ENCODE results near the gene HMGN1.

The HMGN1 gene

GRCh38 chr21:39367783-39368182, 18.9 kb upstream of the HMGN1 start:
- DNase-seq (ENCODE audit: low spot score) = no peak

GRCh38 chr21:39366563-39366962, 17.7 kb upstream of the HMGN1 start:
- no peak for DNase-seq (ENCODE audit: low spot score)

DNA sequence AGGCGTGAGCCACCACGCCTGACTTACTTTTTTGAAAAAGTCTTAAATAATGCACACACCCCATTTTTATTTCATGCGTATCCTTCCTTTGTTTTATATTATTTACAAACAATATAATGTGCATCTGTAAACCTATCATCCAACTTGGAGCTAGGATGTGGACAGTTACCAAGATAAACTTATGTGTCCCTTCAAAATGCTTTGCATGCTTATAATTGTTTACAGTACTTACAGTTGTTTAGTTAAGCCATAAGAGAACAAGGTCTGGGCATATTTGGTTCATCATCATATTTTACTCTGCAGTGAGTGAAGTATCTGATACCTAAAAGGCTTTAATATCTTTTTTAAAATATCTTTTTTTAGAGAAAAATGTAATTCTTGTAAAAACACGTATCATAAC, 16.1 kb upstream of the HMGN1 start:
- DNase-seq (ENCODE audit: low spot score) = no peak

GRCh38 chr21:39363607-39364555, 15.0 kb upstream of the HMGN1 start:
- DNase-seq (ENCODE audit: low spot score) = no peak

DNA sequence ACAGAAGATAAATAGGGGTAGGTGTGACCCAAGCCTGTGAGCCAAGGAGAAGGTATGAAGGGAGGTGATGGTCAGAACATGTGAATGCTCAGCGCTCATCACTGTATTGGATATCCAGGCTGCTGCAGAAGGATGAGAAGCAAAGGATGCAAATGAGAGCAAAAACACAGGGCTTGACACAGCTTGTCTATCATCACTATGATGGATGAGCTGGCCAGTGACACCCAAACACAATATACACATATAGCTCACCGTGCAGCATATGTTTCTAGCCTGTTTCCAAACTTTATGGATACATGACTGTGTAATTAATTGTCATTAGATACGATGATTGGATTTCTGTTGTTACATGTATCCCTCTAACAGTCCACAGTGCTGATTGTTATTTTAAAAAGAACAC, 13.8 kb upstream of the HMGN1 start:
- DNase-seq (ENCODE audit: low spot score) = no peak

- no peak for DNase-seq (ENCODE audit: low spot score)
Measured at GRCh38 chr21:39359382-39359781, 10.5 kb upstream of the HMGN1 start.

DNA sequence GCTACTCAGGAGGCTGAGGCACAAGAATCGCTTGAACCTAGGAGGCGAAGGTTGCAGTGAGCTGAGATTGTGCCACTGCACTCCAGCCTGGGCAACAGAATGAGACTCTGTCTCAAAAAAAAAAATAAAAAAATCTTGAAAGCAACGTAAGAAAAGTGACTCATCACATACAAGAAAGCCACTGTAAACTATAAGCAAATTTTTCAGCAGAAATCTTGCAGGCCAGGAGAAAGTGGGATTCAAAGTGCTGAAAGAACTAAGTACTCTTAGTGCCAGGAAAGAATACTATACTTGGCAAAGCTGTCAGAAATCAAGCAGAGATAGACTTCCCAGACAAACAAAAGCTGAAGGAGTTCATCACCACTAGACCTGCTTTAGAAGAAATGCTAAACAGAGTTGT, 4.4 kb upstream of the HMGN1 start:
- no peak for DNase-seq (ENCODE audit: low spot score)

DNA sequence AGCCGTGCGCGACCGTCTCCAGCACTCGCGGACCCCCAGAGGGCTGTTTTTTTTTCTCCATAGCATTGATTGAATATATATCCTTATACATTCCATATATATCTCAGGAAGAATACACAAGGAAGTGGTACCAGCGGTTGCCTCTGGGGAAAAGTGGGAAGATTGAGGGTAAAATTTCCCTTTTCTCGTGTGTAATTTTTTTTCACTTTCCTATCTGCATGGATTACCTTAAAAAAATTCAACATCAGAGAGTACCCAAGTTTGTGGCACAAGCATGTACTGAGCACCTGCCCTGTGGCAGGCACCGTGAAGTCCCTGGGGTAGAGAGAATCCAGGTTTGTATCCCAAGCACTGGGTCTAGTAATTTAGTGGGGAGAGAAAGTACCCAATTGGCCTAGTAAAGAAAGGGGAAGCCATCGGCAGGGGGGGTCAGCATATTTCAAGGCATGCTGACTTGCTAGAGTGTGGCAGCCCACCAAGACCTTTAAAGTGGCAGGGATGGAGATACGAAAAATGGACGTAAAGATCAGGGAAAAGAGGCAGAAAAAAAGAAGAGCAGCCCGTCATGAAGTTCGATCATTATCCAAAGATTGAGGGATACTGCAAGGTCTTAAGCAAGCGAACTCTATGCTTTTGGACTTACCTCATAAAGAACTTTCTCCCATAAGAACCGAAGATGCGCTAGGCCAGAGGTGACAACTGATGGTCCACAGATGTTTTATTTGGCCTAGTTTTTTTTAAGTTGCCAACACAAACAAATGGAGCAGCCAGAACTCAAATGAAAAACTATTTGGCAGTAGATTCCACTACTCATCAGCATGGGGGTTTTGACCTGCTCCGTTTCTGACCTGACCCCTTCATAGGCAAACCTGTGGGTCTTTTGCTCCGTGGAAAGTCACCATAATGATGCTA, 1.5 kb upstream of the HMGN1 start:
- DNase-seq (ENCODE audit: low spot score) = no peak

- peak; percentile 98 for DNase-seq (ENCODE audit: low spot score)
Measured at GRCh38 chr21:39349211-39350093, 564 bp upstream of the HMGN1 start.

DNA sequence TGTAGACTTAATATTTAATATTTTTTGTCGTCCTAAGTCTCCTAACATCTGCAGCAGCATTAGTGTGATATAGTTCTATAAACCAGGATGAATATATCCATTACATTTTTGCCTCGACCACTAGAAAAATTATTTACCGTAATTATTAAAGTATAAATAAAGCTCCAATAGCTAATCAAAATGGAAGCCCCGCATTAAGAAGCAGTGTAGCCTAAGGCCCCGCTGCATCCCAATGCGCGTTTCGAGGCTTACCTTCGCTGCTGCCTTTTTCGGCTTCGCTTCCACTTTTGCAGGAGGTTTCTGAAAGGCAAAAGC, 891 bp downstream of the HMGN1 start:
- peak; percentile 28 for DNase-seq (ENCODE audit: low spot score)

- DNase-seq (ENCODE audit: low spot score) = no peak
Measured at GRCh38 chr21:39347537-39347936, 1.4 kb downstream of the HMGN1 start.

DNA sequence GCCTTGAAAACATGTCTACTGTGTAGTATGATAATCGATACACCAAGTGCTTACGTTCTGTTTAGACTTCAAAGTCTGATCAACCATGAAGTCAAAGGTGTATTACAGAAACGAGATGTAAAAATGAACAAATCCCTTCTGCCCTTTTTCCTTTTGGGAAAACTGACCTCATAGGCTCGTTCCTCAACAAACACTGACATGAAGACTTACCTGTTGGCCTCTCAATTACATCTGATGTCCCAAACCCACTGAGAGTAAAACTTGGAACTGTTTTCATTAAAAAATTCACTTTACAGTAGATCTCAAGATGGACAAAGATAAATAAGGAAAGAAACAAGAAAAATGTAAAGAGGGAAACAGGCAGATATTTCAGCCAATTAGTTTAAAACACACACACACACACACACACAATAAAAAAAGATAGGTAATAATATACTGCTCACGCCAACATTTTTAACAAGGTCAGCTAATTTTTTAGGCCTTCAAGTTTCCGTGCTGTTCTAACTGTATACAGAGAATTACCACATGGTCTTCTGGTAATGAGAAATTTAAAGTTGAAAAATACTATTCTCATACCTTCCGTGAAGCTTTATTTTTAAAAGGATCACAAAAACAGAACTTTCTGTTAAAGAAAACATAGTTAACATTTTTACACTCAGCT, 2.1 kb downstream of the HMGN1 start:
- DNase-seq (ENCODE audit: low spot score) = no peak

DNA sequence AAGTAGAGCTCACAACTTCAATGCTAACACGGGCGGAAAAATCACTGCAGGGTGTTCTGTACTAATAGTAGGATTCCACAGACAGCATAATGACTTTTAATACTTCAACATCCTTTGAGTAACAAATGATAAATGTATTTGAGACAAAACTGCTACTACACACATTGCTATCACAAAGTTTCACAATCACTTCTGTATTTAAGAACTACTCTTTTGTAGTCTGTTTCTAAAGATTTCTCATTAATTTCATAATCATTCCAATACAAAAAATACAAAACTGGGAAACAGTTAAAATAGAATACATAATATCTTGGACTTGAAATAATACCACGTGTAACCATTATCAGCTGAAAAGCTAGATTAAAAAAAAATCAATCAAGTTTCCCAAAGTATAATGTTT, 2.7 kb downstream of the HMGN1 start:
- no peak for DNase-seq (ENCODE audit: low spot score)

- no peak for DNase-seq (ENCODE audit: low spot score)
Measured at GRCh38 chr21:39345440-39345839, 3.4 kb downstream of the HMGN1 start.

GRCh38 chr21:39344848-39345247, 4.0 kb downstream of the HMGN1 start:
- no peak for DNase-seq (ENCODE audit: low spot score)

DNA sequence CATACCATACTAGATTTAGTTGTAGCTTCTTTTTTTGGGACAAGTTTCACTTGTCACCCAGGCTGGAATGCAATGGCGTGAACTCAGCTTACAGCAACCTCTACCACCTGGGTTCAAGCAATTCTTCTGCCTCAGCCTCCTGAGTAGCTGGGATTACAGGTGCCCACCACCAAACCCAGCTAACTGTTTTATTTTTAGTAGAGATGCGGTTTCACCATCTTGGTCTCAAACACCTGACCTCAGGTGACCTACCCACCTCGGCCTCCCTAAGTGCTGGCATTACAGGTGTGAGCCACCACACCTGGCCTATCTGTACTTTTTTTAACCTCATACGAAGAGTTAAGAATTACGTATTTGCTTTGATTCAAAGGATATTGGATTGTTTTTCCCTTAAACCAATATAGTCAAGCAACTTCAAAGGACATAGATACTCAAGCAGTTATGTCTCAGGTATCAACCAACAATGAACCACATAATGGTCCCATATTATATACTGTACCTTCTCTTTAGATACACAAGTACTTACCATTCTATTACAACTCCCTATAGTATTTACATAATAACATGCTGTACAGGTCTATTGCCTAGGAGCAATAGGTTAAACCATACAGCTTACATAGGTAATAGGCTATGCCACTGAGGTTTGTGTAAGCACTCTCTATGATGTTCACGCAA, 7.5 kb downstream of the HMGN1 start:
- DNase-seq (ENCODE audit: low spot score) = no peak

DNA sequence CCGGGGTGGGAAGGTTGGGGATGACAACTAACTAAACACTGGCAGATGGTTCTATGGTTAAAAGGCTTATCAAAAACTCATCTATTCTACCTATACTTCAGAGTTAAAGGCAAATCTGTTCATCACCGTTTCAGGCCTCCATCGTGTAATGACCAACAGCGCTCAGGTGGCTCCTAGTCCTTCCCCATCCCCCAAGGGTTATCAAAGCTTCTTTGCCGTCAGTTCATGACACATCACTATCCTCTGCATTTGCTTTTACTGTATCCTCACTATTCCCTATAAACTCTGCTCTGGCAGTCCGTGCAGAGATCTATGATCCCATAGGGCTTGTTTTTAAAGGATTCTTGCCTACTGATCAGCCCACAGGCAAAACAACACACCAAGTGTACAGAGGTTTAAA, 8.2 kb downstream of the HMGN1 start:
- DNase-seq (ENCODE audit: low spot score) = no peak

GRCh38 chr21:39339231-39339630, 9.7 kb downstream of the HMGN1 start:
- DNase-seq (ENCODE audit: low spot score) = no peak

GRCh38 chr21:39336457-39337008, 12.4 kb downstream of the HMGN1 start:
- DNase-seq (ENCODE audit: low spot score) = no peak

DNA sequence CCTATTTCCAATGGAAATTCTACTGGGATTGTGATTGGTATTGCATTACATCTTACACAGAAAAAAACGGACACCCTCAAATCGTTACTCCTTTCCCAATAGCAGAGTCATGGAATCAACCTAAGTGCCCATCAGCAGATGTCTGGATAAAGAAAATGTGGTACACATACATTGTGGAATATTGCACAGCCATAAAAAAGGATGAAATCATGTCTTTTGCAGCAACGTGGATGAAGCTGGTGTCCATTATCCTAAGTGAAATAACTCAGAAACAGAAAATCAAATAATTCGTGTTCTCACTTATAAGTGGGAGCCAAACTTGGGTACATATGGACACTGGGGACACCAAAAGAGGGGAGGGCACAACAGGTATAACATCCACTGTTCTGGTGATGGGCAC, 14.3 kb downstream of the HMGN1 start:
- no peak for DNase-seq (ENCODE audit: low spot score)

DNA sequence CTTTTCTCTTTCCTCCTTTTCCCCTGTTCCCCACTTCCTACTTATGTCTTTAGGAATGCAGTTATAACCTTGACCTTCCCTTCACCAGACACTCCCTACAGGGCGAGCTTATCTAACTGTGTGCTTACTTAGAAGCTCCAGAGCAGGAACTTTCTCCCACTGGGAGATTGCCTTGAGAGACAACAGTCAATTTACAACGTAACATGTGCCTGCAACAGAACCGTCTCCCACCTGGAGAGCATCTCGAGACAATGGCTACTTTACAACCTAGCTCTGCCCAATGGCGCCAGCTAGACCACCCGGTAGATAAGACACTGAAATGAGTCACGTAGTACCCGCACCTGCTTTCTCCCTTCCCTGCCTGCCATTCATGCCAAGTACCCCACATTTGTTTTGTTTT, 16.7 kb downstream of the HMGN1 start:
- no peak for DNase-seq (ENCODE audit: low spot score)
